Astrocyte of the spinal cord (primary cell): ENCODE measurements around the gene KIF5B.

ENCODE experiments used
- DNase-seq: peaks from one replicate; pipeline ENCODE4 v3.0.0; 2011; ENCODE audit warnings: low read depth, low spot score
- H3K4me3 ChIP-seq: 2 replicates; pipeline ENCODE4 v1.5.1; 2011; ENCODE audit warnings: low read depth, mild to moderate bottlenecking, low read length, moderate library complexity
- CTCF ChIP-seq: IDR thresholded peaks from 2 replicates; pipeline ENCODE4 v1.5.1; 2012; ENCODE audit warnings: low read depth, mild to moderate bottlenecking, low read length, inconsistent platforms
- in situ Hi-C: cut with HindIII; loops from 2 replicates; pipeline ENCODE4 v1.10.0; 2017; ENCODE audit warnings: low sequenced_read_pairs

Gene KIF5B

GRCh38 chr10:32039734-32040133 is 16.5 kb downstream of the KIF5B start:
- no peak overlapping the region for H3K4me3 ChIP-seq
- in situ Hi-C loops, result no loop called here
- no peak for DNase-seq
- no peak for TF ChIP-seq CTCF

- DNase-seq, result no peak
- in situ Hi-C loops, result no loop called here
- no peak for TF ChIP-seq CTCF
- H3K4me3 ChIP-seq, result no peak overlapping the region
Observed at GRCh38 chr10:32038777-32039176, 17.4 kb downstream of the KIF5B start.

- H3K4me3 ChIP-seq, result no peak overlapping the region
- DNase-seq, result no peak
- in situ Hi-C loops, result no loop called here
- no peak for TF ChIP-seq CTCF
Observed at GRCh38 chr10:32036922-32037321, 19.3 kb downstream of the KIF5B start.

- TF ChIP-seq CTCF, result no peak
- in situ Hi-C loops, result no loop called here
- no peak for DNase-seq
- H3K4me3 ChIP-seq, result no peak overlapping the region
Observed at GRCh38 chr10:32035038-32035437, 21.2 kb downstream of the KIF5B start.

GRCh38 chr10:32033171-32033570 is 23.1 kb downstream of the KIF5B start:
- in situ Hi-C loops, result no loop called here
- H3K4me3 ChIP-seq, result no peak overlapping the region
- no peak for TF ChIP-seq CTCF
- no peak for DNase-seq

GRCh38 chr10:32031920-32032319 is 24.3 kb downstream of the KIF5B start:
- in situ Hi-C loops, result no loop called here
- no peak for TF ChIP-seq CTCF
- H3K4me3 ChIP-seq, result no peak overlapping the region
- no peak for DNase-seq

GRCh38 chr10:32031424-32031823 is 24.8 kb downstream of the KIF5B start:
- no peak for DNase-seq
- TF ChIP-seq CTCF, result no peak
- in situ Hi-C loops, result no loop called here
- no peak overlapping the region for H3K4me3 ChIP-seq
